Progenitor cell of endocrine pancreas (in vitro differentiated cells): ENCODE data around the gene NHP2. TPM values are rescaled to one million over a fixed set of nuclear protein-coding genes. Genes with fewer than 3 reads are reported as not detected.

Experiments
- DNase-seq: peaks from one replicate; pipeline ENCODE4 v3.0.0; 2021; ENCODE audit warnings: low spot score; ENCODE audit not compliant: unreplicated experiment
- H3K27ac Mint-ChIP-seq: 2 replicates; pipeline ENCODE4 v1.8.0; 2021; ENCODE audit warnings: mild to moderate bottlenecking, moderate library complexity, mixed read lengths
- H3K27me3 Mint-ChIP-seq: 2 replicates; pipeline ENCODE4 v1.8.0; 2021; ENCODE audit warnings: mixed read lengths
- H3K36me3 Mint-ChIP-seq: 2 replicates; pipeline ENCODE4 v1.8.0; 2022; ENCODE audit warnings: mixed read lengths; ENCODE audit not compliant: insufficient read depth
- H3K4me1 Mint-ChIP-seq: 2 replicates; pipeline ENCODE4 v1.8.0; 2021; ENCODE audit warnings: low read depth, mixed read lengths
- H3K4me3 Mint-ChIP-seq: 2 replicates; pipeline ENCODE4 v1.8.0; 2021; ENCODE audit warnings: low read depth, mild to moderate bottlenecking, moderate library complexity, mixed read lengths
- H3K9me3 Mint-ChIP-seq: 2 replicates; pipeline ENCODE4 v1.8.0; 2021; ENCODE audit warnings: low read depth, mixed read lengths
- CTCF ChIP-seq: fragments of 200-600 bp; sonication (generic); IDR thresholded peaks from one replicate; pipeline ENCODE4 v1.5.0; 2021; ENCODE audit warnings: antibody characterized with exemption, mild to moderate bottlenecking; ENCODE audit not compliant: unreplicated experiment
- total RNA-seq: library from RNA; stranded (reverse); gene quantifications from 2 replicates; pipeline ENCODE4 v1.2.1, GENCODE V29; 2021

NHP2 gene
- total RNA-seq, 1 donor from 2014 or later: 114 TPM

- Mint-ChIP-seq H3K4me1 (peaks cover 1% of the 10 kb centered on the region), H3K9me3 (no peaks in the 10 kb centered on the region), H3K36me3 (no peaks in the 10 kb centered on the region), H3K27ac (no peak within 1 kb of the TSS), H3K4me3 (no peak within 1 kb of the TSS), H3K27me3 (no peaks in the 10 kb centered on the region)
- no peak for TF ChIP-seq CTCF
- DNase-seq: no peak
Measured at GRCh38 chr5:178187014-178187413, 33.3 kb upstream of the NHP2 start, which contains the start of gene GMCL2. TSS of gene GMCL2 (minus strand) at chr5:178187371. CDS start at chr5:178187299, 72 bp downstream.

GRCh38 chr5:178186427-178186826 is 32.7 kb upstream of the NHP2 start:
- no peak for TF ChIP-seq CTCF
- Mint-ChIP-seq H3K4me3 (no peak overlapping the region), H3K27ac (no peak overlapping the region), H3K4me1 (peaks cover 1% of the 10 kb centered on the region), H3K27me3 (no peaks in the 10 kb centered on the region), H3K9me3 (no peaks in the 10 kb centered on the region), H3K36me3 (no peaks in the 10 kb centered on the region)
- DNase-seq: no peak

- Mint-ChIP-seq H3K27ac (no peak overlapping the region), H3K27me3 (peaks cover 3% of the 10 kb centered on the region), H3K36me3 (no peaks in the 10 kb centered on the region), H3K4me1 (no peaks in the 10 kb centered on the region), H3K9me3 (no peaks in the 10 kb centered on the region), H3K4me3 (no peak overlapping the region)
- TF ChIP-seq CTCF: no peak
- DNase-seq: no peak
Measured at GRCh38 chr5:178182158-178182876, 28.6 kb upstream of the NHP2 start.

- no peak for TF ChIP-seq CTCF
- H3K4me1 Mint-ChIP-seq: no peaks in the 10 kb centered on the region
- H3K27me3 Mint-ChIP-seq: peaks cover 3% of the 10 kb centered on the region
- no peaks in the 10 kb centered on the region for H3K36me3 Mint-ChIP-seq
- no peaks in the 10 kb centered on the region for H3K9me3 Mint-ChIP-seq
- DNase-seq: no peak
- H3K4me3 Mint-ChIP-seq: no peak overlapping the region
- no peak overlapping the region for H3K27ac Mint-ChIP-seq
Measured at GRCh38 chr5:178180141-178180863, 26.6 kb upstream of the NHP2 start.

- H3K4me3 Mint-ChIP-seq: no peak overlapping the region
- H3K9me3 Mint-ChIP-seq: no peaks in the 10 kb centered on the region
- TF ChIP-seq CTCF: no peak
- H3K27ac Mint-ChIP-seq: no peak overlapping the region
- no peaks in the 10 kb centered on the region for H3K36me3 Mint-ChIP-seq
- H3K27me3 Mint-ChIP-seq: peaks cover 3% of the 10 kb centered on the region
- no peaks in the 10 kb centered on the region for H3K4me1 Mint-ChIP-seq
- no peak for DNase-seq
Measured at GRCh38 chr5:178177569-178177968, 23.9 kb upstream of the NHP2 start.
